ENCODE data around the gene CLK1.

CLK1 gene

DNA sequence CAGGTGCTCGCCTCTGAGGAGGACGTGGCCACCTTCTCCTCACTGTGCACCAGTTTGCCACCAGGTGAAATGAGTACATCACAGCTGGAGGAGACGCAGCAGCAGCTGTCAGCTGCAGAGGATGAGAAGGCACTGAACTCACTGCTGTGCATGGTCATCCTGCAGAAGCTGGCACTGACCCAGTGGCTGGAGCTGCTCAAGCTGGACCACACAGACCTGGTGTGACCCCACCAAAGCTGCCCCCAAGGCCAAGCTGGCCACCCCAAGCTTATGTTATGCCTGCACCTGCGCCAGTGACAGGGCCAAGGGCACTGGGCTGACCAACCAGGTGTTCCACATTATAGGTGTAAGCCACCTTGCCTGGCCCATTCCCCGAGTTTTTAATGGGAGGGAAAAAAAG lies 19.3 kb downstream of the CLK1 start:
- POLR2A ChIA-PET (ENCODE audit: low non-redundant PET) = no interaction called here

DNA sequence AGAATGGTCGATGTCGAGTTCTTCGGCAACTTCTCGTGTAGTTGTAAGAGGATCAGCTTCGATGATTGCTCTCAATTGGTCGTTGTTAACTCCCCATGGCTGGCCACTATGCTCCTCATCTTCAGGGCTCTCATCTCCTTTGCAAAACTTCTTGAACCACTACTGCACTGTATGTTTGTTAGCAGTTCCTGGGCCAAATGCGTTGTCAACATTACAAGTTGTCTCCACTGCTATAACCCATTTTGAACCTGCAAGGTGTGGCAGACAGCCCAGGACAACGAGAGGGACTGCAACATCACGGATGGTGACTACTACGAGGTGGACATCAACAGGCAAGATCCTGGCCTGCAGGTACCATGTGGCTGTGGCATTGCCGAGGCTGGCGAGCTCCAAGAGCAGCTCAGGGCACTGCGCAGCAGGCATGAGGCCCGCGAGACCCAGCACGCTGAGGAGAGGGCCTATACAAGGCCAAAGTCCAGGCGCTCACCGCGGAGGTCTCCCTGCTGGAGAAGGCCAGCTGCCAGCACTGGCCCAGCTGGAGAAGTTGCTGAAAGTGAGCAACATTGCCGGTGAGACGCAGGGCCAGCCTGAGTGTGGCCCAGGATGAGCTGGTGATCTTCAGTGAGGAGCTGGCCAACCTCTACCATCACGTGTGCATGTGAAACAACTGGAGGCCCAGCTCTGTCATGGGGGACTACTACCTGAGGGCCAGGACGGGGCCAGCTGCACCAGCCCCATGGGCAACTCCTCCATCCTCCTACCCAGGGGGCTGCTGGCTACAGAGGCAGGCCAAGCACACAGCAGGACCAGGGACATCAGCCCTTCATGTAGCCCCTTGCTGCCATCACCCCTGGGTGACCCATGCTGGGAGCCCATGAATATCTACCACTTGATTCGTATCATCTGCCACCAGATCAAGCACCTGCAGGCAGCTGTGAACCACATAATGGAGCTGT lies 20.2 kb downstream of the CLK1 start:
- TF ChIP-seq, protein P1, sequence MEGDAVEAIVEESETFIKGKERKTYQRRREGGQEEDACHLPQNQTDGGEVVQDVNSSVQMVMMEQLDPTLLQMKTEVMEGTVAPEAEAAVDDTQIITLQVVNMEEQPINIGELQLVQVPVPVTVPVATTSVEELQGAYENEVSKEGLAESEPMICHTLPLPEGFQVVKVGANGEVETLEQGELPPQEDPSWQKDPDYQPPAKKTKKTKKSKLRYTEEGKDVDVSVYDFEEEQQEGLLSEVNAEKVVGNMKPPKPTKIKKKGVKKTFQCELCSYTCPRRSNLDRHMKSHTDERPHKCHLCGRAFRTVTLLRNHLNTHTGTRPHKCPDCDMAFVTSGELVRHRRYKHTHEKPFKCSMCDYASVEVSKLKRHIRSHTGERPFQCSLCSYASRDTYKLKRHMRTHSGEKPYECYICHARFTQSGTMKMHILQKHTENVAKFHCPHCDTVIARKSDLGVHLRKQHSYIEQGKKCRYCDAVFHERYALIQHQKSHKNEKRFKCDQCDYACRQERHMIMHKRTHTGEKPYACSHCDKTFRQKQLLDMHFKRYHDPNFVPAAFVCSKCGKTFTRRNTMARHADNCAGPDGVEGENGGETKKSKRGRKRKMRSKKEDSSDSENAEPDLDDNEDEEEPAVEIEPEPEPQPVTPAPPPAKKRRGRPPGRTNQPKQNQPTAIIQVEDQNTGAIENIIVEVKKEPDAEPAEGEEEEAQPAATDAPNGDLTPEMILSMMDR (conservative IDR thresholded peaks at IDR 0.05; ENCODE audit: low read depth) = no peak
- CTCF ChIA-PET = interaction anchor here (1.1 kb wide), 1 partner anchor 131 kb away, joined by 3 read pairs; no protein-coding TSS in a partner anchor

More for the DNA sequence above, 19.3 kb downstream of the CLK1 start:
- CTCF ChIA-PET = interaction anchor here (1.1 kb wide), 1 partner anchor 132 kb away, joined by 3 read pairs; no protein-coding TSS in a partner anchor
- DNase-seq (ENCODE audit: low spot score) = no peak
- no peak overlapping the region; the same call in 1 of the 2 replicates for H3K27ac ChIP-seq
- TF ChIP-seq, protein P1 (conservative IDR thresholded peaks at IDR 0.05; ENCODE audit: low read depth) = no peak

DNA sequence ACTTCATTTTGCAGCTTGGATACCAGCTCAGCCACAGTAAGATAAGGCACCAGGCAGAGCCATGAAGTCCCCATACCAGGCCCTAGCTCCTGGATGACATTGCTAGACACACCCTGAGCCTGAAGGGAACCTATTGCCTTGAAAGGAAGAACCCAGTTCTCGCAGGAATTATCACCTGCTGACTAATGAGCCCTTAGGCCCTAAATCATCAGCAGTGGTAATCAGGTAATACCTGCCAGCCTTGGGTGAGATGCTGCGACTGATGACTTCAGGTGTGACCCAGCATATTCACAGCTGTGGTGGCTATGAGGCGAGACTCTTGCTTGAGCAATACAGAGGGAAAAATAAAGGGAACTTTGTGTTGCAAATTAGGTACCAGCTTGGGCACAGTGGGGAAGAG lies 24.9 kb downstream of the CLK1 start:
- TF ChIP-seq, protein P1 (conservative IDR thresholded peaks at IDR 0.05; ENCODE audit: low read depth) = no peak
- peak; percentile 34 for DNase-seq (ENCODE audit: low spot score)
- H3K27ac ChIP-seq = no peak overlapping the region
- ChIA-PET CTCF (no interaction called here), POLR2A (ENCODE audit: low non-redundant PET) (no interaction called here)

More for the DNA sequence above, 20.2 kb downstream of the CLK1 start:
- H3K27ac ChIP-seq = no peak overlapping the region
- DNase-seq (ENCODE audit: low spot score) = no peak
- POLR2A ChIA-PET (ENCODE audit: low non-redundant PET) = no interaction called here

DNA sequence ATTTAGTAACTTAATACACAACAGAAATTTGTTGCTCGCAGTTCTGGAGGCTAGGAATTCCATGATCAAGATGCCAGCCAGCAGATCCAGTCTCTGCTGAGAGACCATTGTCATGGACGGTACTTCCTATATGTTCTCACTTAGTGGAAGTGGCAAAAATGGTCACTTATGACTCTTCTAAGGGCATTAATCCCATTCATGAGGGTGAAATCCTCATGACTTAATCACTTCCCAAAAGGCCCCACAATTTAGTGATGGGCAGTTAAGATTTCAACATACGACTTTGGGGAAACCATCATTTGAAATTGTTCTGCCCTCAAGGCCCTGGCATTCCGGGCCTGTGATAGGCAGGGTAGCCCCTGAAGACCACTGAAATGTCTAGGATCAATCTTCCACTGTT lies 29.8 kb downstream of the CLK1 start:
- no peak overlapping the region for H3K27ac ChIP-seq
- POLR2A ChIA-PET (ENCODE audit: low non-redundant PET) = no interaction called here
- TF ChIP-seq, protein P1 (conservative IDR thresholded peaks at IDR 0.05; ENCODE audit: low read depth) = no peak
- CTCF ChIA-PET = no interaction called here
- DNase-seq (ENCODE audit: low spot score) = no peak

DNA sequence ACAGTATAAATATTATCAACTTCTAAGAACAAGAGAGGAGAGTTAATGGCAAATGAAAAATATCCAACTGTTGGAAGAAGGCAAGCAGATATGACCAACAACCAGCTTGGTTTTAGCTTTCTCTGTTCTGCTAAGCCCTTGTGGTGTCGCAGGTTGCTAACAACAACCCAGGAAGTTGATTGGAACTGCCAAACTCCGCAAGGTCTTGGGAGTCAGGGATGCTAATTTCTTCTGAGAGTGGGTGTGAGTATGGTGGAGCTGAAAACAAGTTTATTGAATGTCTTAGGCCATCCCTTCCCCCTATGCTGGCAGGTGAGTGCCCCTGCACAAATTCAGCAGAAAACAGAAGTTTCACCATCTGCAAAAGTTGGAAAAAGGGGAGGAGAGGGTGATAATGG lies 35.2 kb downstream of the CLK1 start:
- no peak for DNase-seq (ENCODE audit: low spot score)
- TF ChIP-seq, protein P1 (conservative IDR thresholded peaks at IDR 0.05; ENCODE audit: low read depth) = no peak
- CTCF ChIA-PET = interaction anchor here (0.8 kb wide), 1 partner anchor 18 kb away, joined by 3 read pairs; no protein-coding TSS in a partner anchor
- no peak overlapping the region for H3K27ac ChIP-seq
- POLR2A ChIA-PET (ENCODE audit: low non-redundant PET) = no interaction called here

DNA sequence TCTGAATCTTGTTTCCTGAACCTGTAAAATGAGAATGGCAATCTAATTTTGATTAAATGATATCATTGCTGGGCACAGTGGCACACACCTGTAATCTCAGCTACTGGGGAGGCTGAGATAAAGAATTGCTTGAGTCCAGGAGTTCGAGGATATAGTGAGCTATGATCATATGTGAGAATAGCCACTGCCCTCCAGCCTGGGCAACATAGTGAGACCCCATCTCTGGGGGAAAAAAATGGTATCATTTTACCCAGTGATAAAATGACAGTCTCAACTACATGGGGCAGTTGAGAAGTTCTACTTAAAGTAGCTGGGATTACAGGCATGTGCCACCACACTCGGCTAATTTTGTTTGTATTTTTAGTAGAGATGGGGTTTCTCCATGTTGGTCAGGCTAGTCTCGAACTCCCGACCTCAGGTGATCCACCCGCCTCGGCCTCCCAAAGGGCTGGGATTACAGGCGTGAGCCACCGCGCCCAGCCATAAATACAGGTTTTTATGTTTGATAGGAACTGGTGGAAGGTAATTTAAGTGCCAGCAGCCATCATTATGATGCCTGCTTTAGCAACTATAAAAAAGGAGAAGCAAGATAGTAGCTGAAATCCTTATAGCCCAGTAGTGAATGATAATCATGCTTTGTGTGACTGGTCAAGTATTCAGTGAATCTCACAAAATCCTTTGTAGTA lies 35.7 kb downstream of the CLK1 start:
- POLR2A ChIA-PET (ENCODE audit: low non-redundant PET) = no interaction called here

More for the DNA sequence above, 35.7 kb downstream of the CLK1 start:
- DNase-seq (ENCODE audit: low spot score) = no peak
- TF ChIP-seq, protein P1 (conservative IDR thresholded peaks at IDR 0.05; ENCODE audit: low read depth) = no peak
- CTCF ChIA-PET = interaction anchor here (0.8 kb wide), 1 partner anchor 17 kb away, joined by 3 read pairs; no protein-coding TSS in a partner anchor
- no peak overlapping the region for H3K27ac ChIP-seq
